Measurements from ENCODE around the gene APP. TPM values are rescaled to one million over a fixed set of nuclear protein-coding genes. Genes with fewer than 3 reads are reported as not detected.

APP gene
- polyA plus RNA-seq, 4 donors = 714 to 973 (median 831) TPM

- no peak for DNase-seq (ENCODE audit: low read depth in 4 of 4, low spot score in 3 of 4)
These were observed 175.8 kb downstream of the APP start for GRCh38 chr21:25994758-25995163.

- no peak for DNase-seq (ENCODE audit: low read depth in 4 of 4, low spot score in 3 of 4)
These were observed 181.8 kb downstream of the APP start for GRCh38 chr21:25988738-25989137.

GRCh38 chr21:25987531-25987930, 183.0 kb downstream of the APP start:
- no peak for DNase-seq (ENCODE audit: low read depth in 4 of 4, low spot score in 3 of 4)

GRCh38 chr21:25986928-25987327, 183.6 kb downstream of the APP start:
- DNase-seq (ENCODE audit: low read depth in 4 of 4, low spot score in 3 of 4) = no peak

- no peak for DNase-seq (ENCODE audit: low read depth in 4 of 4, low spot score in 3 of 4)
These were observed 184.6 kb downstream of the APP start for GRCh38 chr21:25985990-25986389.

- DNase-seq (ENCODE audit: low read depth in 4 of 4, low spot score in 3 of 4) = no peak
These were observed 186.0 kb downstream of the APP start for GRCh38 chr21:25984538-25984937.

GRCh38 chr21:25983745-25984144, 186.8 kb downstream of the APP start:
- no peak for DNase-seq (ENCODE audit: low read depth in 4 of 4, low spot score in 3 of 4)

GRCh38 chr21:25980710-25981109, 189.9 kb downstream of the APP start:
- DNase-seq (ENCODE audit: low read depth in 4 of 4, low spot score in 3 of 4) = no peak

GRCh38 chr21:25979845-25980616, 190.5 kb downstream of the APP start:
- no peak for DNase-seq (ENCODE audit: low read depth in 4 of 4, low spot score in 3 of 4)

GRCh38 chr21:25977068-25977611, 193.4 kb downstream of the APP start:
- no peak for DNase-seq (ENCODE audit: low read depth in 4 of 4, low spot score in 3 of 4)

- DNase-seq (ENCODE audit: low read depth in 4 of 4, low spot score in 3 of 4) = no peak
These were observed 195.6 kb downstream of the APP start for GRCh38 chr21:25974964-25975363.

- DNase-seq (ENCODE audit: low read depth in 4 of 4, low spot score in 3 of 4) = no peak
These were observed 200.2 kb downstream of the APP start for GRCh38 chr21:25970254-25970930.

GRCh38 chr21:25967901-25968438, 202.6 kb downstream of the APP start:
- no peak for DNase-seq (ENCODE audit: low read depth in 4 of 4, low spot score in 3 of 4)

GRCh38 chr21:25967181-25967900, 203.2 kb downstream of the APP start:
- no peak for DNase-seq (ENCODE audit: low read depth in 4 of 4, low spot score in 3 of 4)

GRCh38 chr21:25965951-25966707, 204.4 kb downstream of the APP start:
- DNase-seq (ENCODE audit: low read depth in 4 of 4, low spot score in 3 of 4) = no peak

GRCh38 chr21:25964926-25965325, 205.6 kb downstream of the APP start:
- no peak for DNase-seq (ENCODE audit: low read depth in 4 of 4, low spot score in 3 of 4)

GRCh38 chr21:25964015-25964414, 206.6 kb downstream of the APP start:
- no peak for DNase-seq (ENCODE audit: low read depth in 4 of 4, low spot score in 3 of 4)

GRCh38 chr21:25963181-25963580, 207.4 kb downstream of the APP start:
- no peak for DNase-seq (ENCODE audit: low read depth in 4 of 4, low spot score in 3 of 4)

GRCh38 chr21:25961042-25961441, 209.5 kb downstream of the APP start:
- no peak for DNase-seq (ENCODE audit: low read depth in 4 of 4, low spot score in 3 of 4)

GRCh38 chr21:25960402-25960801, 210.2 kb downstream of the APP start:
- no peak for DNase-seq (ENCODE audit: low read depth in 4 of 4, low spot score in 3 of 4)

Data from left renal pelvis (tissue), 4 donors.